HepG2 (cell line): ENCODE data around the gene KRT17. TPM values are rescaled to one million over a fixed set of nuclear protein-coding genes. Genes with fewer than 3 reads are reported as not detected.
"Not testable (repeated sequence)": the region's sequence is repeated elsewhere in the genome, so short reads cannot be mapped to it uniquely, and the experiment has no call there.

Source experiments
- ATAC-seq: fragments of 200-7000 bp; cut with Tn5 transposase; 3 replicates; pipeline ENCODE4 v1.9.1; 2020; ENCODE audit warnings: mild to moderate bottlenecking, moderate library complexity
- BruUV-seq: library from RNA; stranded (reverse); fragments of 400-500 nt; replicated peaks from 2 replicates; lab custom pipeline; 2021; lab: Mats Ljungman, UMichigan
- CTCF ChIA-PET: fragments of 300-600 bp; formaldehyde crosslinking; extraction: SDS; loops from one replicate; lab custom pipeline; 2021; ENCODE audit warnings: low total read pairs, inconsistent platforms, low intra/inter-chr PET ratio; lab: Yijun Ruan, JAX
- POLR2A ChIA-PET: fragments of 350-600 bp; sonication (Branson Sonifier 250); formaldehyde crosslinking; loops from one replicate; lab custom pipeline; 2020; ENCODE audit warnings: antibody characterized with exemption, inconsistent platforms; lab: Yijun Ruan, JAX
- DNase-seq: peaks from one replicate; pipeline ENCODE4 v3.0.0-alpha.2; 2015; ENCODE audit warnings: low spot score
- FAIRE-seq: peaks from 3 replicates; lab custom pipeline; 2011; peaks lifted over from hg19 to GRCh38; lab: Jason Lieb, UNC
- H2AFZ ChIP-seq: one replicate; pipeline ENCODE4 v1.6.1; 2011; ENCODE audit warnings: low read length, inconsistent platforms
- H3K27ac ChIP-seq: fragments of 300-600 bp; 3 replicates; pipeline ENCODE4 v1.8.0; 2011; ENCODE audit warnings: mixed run types, mild to moderate bottlenecking, mixed read lengths, low read length, inconsistent platforms; ENCODE audit not compliant: insufficient read depth; ENCODE audit errors: extremely low read length
- H3K27me3 ChIP-seq, 2 experiments: fragments of 200-600 bp in 1 of 2; 2 replicates in 1 of 2; 3 replicates in 1 of 2; pipeline versions ENCODE4 v1.6.0 to v1.8.0; 2011; ENCODE audit warnings: low read length in 2 of 2, mild to moderate bottlenecking in 2 of 2, moderate library complexity in 2 of 2, inconsistent platforms in 1 of 2; ENCODE audit not compliant: insufficient read depth in 2 of 2, control insufficient read depth in 1 of 2
- H3K36me3 ChIP-seq, 2 experiments: fragments of 200-600 bp in 1 of 2; replicated peaks in 1 of 2; 2 replicates in 1 of 2; 3 replicates in 1 of 2; pipeline versions ENCODE4 v1.5.1 to v1.8.0; 2011; ENCODE audit warnings: low read length in 2 of 2, inconsistent platforms in 1 of 2; ENCODE audit not compliant: insufficient read depth in 2 of 2, control insufficient read depth in 1 of 2
- H3K4me1 ChIP-seq: 2 replicates; pipeline ENCODE4 v1.5.1; 2012; ENCODE audit warnings: low read length, inconsistent platforms; ENCODE audit not compliant: insufficient read depth
- H3K4me2 ChIP-seq: 2 replicates; pipeline ENCODE4 v1.6.0; 2011; ENCODE audit warnings: low read depth, low read length, inconsistent platforms
- H3K4me3 ChIP-seq, 3 experiments: fragments of 200-600 bp in 1 of 3; sonication (generic), shearing (Covaris generic) in 1 of 3; replicated peaks in 1 of 3; 2 replicates each; pipeline ENCODE4 v1.5.1; 2011 to 2016; ENCODE audit warnings: low read length in 3 of 3, inconsistent platforms in 2 of 3, low read depth in 2 of 3, mild to moderate bottlenecking in 2 of 3, control low read depth in 1 of 3, mixed read lengths in 1 of 3; ENCODE audit not compliant: insufficient read depth in 1 of 3
- H3K79me2 ChIP-seq: one replicate; pipeline ENCODE4 v1.6.1; 2011; ENCODE audit warnings: low read length, inconsistent platforms; ENCODE audit not compliant: insufficient read depth
- H3K9ac ChIP-seq: 2 replicates; pipeline ENCODE4 v1.6.0; 2011; ENCODE audit warnings: mild to moderate bottlenecking, low read depth, low read length, inconsistent platforms; ENCODE audit not compliant: insufficient read depth
- H3K9me3 ChIP-seq: 2 replicates; pipeline ENCODE4 v1.5.1; 2012; ENCODE audit warnings: mild to moderate bottlenecking, low read length
- H4K20me1 ChIP-seq: 2 replicates; pipeline ENCODE4 v1.6.0; 2011; ENCODE audit warnings: inconsistent platforms, mild to moderate bottlenecking, low read length, moderate library complexity; ENCODE audit not compliant: insufficient read depth
- CBX5 ChIP-seq: sonication (generic); formaldehyde crosslinking; IDR thresholded peaks from 2 replicates; pipeline ENCODE4 v1.4.0; 2020; ENCODE audit warnings: missing genetic modification reagents, borderline replicate concordance
- HIC2 ChIP-seq: sonication (generic); formaldehyde crosslinking; IDR thresholded peaks from 2 replicates; pipeline ENCODE4 v1.9.0; 2022; ENCODE audit warnings: low read depth, missing genetic modification reagents
- XBP1 ChIP-seq: sonication (generic); formaldehyde crosslinking; IDR thresholded peaks from 2 replicates; pipeline ENCODE4 v1.5.0; 2020; ENCODE audit warnings: missing genetic modification reagents
- ZNF574 ChIP-seq: sonication (generic); formaldehyde crosslinking; IDR thresholded peaks from 2 replicates; pipeline ENCODE4 v1.4.0; 2020; ENCODE audit warnings: missing genetic modification reagents
- WGBS: methylation state at CpG from one replicate; pipeline ENCODE4 v1.1.6; 2017; ENCODE audit warnings: low lambda C conversion rate; 5-methylcytosine and 5-hydroxymethylcytosine counted together
- in situ Hi-C: cut with HindIII; loops from 2 replicates; pipeline ENCODE4 v1.10.0; 2017; ENCODE audit warnings: low pct_unique_long_range_greater_than_20kb; ENCODE audit not compliant: extremely low pct_ligation_motif_present
- intact Hi-C: fragments of 100-400 bp; cut with micrococcal nuclease; formaldehyde crosslinking; loops from one replicate; pipeline ENCODE4 v1.10.0; 2022; ENCODE audit not compliant: unreplicated experiment
- polyA plus RNA-seq, 8 experiments: library from polyadenylated mRNA; depleted of rRNA in 3 of 8; stranded (reverse) in 7 of 8; unstranded in 1 of 8; fragments of >200 nt; fragmentation: Illumina TruSeq in 4 of 8; extraction: Trizol in 4 of 8; gene quantifications; 2 replicates each; pipeline versions ENCODE4 v1.2.1 to v1.2.3, GENCODE V29; 2011 to 2016; ENCODE audit warnings: low read depth in 4 of 8, missing spikeins in 1 of 8, mixed read lengths in 1 of 8; ENCODE audit not compliant: insufficient read depth in 1 of 8
- total RNA-seq, 5 experiments: library from RNA; depleted of rRNA; stranded (reverse); fragments of >200 nt; fragmentation: Illumina TruSeq; extraction: Trizol; gene quantifications; 2 replicates each; pipeline ENCODE4 v1.2.3, GENCODE V29; 2016; ENCODE audit warnings: low read depth in 1 of 5

KRT17 gene
- total and polyA plus RNA-seq, 2 of the 13 experiments (the other 11 are each of a cell fraction or from before 2014, with no cell fraction given), result 0.38 to 0.82 TPM

- TF ChIP-seq HIC2 (CRISPR knock-in tag) (no peak), CBX5 (CRISPR knock-in tag) (no peak), XBP1 (CRISPR knock-in tag) (no peak), ZNF574 (CRISPR knock-in tag) (no peak)
Observed at GRCh38 chr17:41621916-41622315, 2.5 kb downstream of the KRT17 start (continued).

GRCh38 chr17:41621435-41621817 lies 2.9 kb downstream of the KRT17 start:
- FAIRE-seq, H3K9me3 ChIP-seq, H3K4me3 ChIP-seq, in situ Hi-C loops, POLR2A ChIA-PET, H3K4me1 ChIP-seq, intact Hi-C loops, H2AFZ ChIP-seq, H3K9ac ChIP-seq, H3K27ac ChIP-seq, H3K36me3 ChIP-seq, CTCF ChIA-PET, H4K20me1 ChIP-seq, H3K79me2 ChIP-seq, BruUV-seq, ATAC-seq, H3K4me2 ChIP-seq, DNase-seq: not testable (repeated sequence)
- peaks cover 14 to 46% of the 10 kb centered on the region in 2 experiments; a peak in 4 of 5 replicates for H3K27me3 ChIP-seq
- 61% methylated on average over 10 of the region's 11 CpGs for WGBS
